Measurements from ENCODE around the gene SAFB2.

- TF ChIP-seq CTCF (IDR thresholded peaks at IDR 0.05 in 2 of 3, conservative IDR thresholded peaks at IDR 0.05 in 1 of 3; ENCODE audit: borderline replicate concordance in 1 of 3, insufficient read depth in 1 of 3, low read depth in 2 of 3, low read length in 2 of 3) (no peak), ATF3 (IDR thresholded peaks at IDR 0.05) (no peak)
Measured at GRCh38 chr19:5652261-5652660, 29.7 kb upstream of the SAFB2 start.
